ENCODE results near the gene TIMM10B.

The TIMM10B gene

DNA sequence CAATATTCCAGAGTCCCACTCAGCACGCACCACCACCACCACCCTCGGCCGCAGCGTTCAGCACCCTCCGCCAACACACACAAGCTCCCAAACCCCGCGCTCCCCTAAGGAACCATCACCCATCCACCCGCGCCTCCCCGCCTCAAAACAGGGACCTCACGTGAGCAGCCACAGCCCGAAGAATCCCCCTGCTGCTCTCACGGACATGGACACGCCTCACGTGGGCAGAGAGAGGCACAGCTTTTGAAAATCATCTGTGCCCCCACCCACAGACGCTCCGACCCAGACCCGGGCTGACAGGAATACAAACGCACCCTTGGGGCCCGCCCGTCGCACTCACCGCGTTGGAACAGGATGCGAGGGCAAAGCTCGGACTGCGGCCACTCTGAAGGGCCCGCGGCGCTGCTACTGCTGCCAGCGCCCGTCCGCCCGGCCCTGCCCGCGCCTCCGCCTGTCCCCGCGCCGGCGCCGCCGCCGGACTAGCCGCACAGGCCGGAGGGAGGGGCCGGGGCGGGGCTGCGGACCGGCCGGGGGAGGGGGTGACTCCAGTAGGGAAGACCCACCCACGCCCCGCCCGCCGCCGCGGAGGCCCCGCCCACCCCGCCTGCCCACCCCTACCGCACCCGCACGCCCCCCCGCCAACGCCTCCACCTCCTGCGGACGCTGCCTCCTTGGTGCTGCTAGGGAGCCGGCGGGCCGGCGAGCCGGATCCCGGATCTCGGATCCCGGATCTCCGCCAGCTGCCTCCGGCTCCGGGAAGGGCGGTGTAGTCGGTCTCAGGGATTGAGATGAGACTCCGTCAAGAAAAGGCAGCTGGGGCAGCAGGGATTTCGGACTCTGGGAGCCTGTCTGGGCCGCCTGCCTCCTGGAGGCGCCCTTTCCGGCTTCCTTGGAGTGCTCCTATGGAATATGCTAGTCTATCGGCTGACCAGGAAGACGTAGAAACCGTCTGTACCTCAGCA lies 7.6 kb upstream of the TIMM10B start, which contains the start of gene TRIM3:
TRIM3 (minus strand) TSS at position 491 of the 962 bp plus-strand sequence. CDS start 8,246 bp downstream, outside the sequence.
- peak; percentile 23 to 62 for DNase-seq

- no peak for DNase-seq
Observed at GRCh38 chr11:6474413-6474792, 6.9 kb upstream of the TIMM10B start.

DNA sequence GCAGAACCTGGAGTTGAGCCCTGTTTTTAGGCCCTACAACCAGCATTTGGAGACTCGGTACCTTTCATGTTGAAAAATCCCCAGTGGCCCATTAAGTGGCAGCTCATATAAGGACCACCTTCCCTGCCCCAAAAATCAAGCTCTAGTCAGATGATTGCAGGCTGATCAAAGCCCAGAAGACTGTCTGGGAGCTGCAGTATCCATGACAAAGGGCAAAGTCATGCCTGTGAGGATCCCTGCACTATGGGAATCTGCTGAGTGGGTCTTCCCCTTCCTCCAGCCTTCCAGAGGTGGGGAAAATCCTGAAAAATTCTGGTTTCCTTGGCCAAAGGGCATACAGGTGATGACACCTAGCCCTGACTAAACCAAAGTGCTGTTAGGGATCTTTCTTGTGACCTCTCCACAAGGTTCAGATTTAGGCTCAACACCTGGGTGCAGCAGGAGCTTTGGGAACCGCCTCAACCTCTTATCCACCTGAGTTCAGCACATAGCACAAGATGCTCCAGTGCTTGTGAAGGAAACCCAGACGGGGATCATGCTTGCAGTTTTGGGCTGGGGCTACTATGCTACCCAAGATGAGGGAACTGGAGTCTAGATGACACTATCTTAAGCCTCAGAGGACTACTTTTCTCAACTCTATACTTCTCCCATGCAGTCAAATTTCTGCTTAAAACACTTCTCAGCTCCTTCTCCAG lies 6.3 kb upstream of the TIMM10B start:
- DNase-seq: no peak

DNA sequence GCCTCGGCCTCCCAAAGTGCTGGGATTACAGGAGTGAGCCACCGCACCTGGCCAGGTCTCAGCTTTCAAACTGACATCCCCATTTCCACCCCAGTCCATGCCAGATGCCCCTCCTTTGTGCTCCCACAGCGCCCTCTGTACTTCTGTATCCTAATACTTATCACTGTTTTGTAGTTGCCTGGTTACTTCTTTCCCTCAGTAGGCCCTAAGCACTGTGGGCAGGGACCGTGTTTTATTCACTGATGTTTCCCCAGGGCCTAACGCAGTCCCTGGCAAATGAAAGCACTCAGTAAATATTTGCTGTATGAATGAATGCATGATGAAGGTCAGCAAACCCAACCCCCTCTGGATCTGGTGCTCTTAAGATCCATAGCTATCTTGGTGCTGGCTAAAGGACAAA lies 5.4 kb upstream of the TIMM10B start:
- peak; percentile 7 to 29 for DNase-seq

DNA sequence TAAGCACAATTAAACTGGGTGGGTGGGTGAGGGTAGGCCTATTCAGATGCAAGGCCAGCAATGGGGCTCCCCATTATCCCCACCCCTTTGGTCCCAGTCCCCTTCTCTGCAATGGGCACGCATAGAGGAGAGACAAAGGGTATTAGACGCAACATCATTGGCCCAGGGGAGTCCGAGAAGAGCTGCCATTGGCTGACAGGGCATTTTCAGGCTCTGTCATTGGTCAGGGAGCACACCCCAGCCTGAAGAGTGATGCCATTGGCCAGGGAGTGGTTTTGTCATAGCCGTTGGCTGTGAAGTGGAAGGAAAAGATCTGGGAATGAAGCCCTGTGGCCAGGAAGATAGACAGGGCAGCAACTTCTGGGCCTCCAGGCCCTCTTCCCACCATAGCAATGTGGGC lies 4.7 kb upstream of the TIMM10B start:
- no peak for DNase-seq

GRCh38 chr11:6480299-6480914 lies 894 bp upstream of the TIMM10B start:
- DNase-seq: no peak

- no peak for DNase-seq
Observed at GRCh38 chr11:6481924-6482275, 599 bp downstream of the TIMM10B start.

DNA sequence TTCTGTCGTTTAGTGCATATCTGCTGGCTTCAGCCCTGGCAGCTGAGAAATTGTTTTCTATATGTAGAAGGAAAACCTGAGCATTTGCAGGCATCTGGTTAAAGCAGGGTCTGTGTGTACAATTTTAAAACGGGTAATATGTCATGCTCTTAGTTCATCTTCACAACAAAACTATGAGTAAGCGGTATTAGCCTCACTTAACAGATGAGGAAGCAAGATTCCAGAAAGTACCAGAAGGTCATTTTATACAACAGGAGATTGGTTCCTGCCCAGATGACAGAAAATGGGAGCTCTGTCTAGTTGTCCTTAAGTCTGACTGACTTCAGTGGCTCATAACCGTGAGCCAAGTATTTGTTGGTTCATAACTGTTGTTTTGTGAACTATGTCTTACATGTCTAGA lies 1.1 kb downstream of the TIMM10B start:
- DNase-seq: no peak

GRCh38 chr11:6483015-6483414 lies 1.7 kb downstream of the TIMM10B start:
- no peak for DNase-seq

DNA sequence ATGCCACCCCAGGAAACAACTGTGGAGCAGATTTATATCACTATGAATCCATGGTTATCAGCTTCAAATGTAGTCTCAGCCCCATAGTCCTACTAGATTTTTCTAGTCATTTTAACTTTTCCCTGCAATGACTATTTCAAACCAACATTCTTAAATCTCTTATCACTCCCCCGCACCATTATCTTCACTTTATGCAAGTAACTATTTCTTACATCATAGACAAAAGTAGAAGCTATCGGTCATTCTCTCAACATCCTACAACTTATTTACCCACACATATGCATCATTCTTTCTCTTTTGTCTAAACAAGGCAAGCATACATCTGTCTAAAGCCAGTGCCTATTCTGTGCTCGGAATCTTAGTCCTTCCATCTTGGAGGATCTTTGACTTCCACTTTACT lies 4.4 kb downstream of the TIMM10B start:
- DNase-seq: no peak

DNA sequence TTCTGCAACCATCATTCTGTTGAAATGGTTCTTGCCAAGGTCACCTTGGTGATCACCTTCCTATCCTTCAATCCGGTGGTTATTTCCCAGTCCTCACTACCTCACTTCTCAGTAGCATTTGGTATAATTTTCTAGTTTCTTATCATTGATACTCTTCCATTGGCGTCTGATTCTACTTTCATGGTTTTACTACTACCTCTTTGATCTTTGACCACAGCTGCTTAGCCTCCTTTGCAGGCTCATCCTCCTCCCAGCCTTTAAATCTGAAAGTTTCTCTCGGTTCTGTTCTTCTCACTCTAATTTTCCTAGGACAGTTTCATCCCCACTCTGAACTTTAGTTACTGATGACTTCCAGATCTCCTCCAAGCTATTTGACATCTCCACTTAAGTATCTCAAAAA lies 5.0 kb downstream of the TIMM10B start:
- no peak for DNase-seq

GRCh38 chr11:6486938-6487337 lies 5.6 kb downstream of the TIMM10B start:
- DNase-seq: no peak

DNA sequence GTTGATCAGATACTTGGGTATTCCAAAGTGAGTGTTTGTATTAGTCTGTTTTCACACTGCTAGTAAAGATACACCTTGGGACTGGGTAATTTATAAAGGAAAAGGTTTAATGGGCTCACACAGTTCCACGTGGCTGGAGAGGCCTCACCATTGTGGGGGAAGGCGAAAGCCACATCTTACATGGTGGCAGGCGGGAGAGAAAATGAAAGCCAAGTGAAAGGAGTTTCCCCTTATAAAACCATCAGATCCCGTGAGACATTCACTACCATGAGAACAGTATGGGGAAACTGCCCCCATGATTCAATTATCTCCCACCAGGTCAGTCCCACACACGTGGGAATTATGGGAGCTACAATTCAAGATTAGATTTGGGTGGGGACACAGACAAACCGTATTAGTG lies 7.0 kb downstream of the TIMM10B start:
- no peak for DNase-seq

DNA sequence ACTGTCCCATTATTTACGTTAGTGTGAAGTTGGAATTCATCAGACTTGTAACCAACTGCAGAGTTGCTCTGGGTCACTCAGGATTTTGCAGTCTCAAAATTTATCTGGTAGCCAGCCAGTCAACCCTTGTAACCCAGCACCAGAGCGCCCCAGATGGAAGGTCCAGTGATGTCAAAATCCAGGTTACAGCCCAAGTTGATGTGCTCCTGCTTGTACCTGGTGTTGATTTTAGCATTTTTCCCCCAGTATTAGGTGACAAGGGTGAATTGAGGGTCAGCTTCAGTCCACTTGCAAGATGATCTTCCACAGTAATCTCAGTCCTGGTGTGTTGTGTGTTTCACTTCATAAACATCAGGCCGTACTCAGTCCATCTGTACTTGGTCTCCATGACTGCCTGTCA lies 7.5 kb downstream of the TIMM10B start:
- DNase-seq: no peak

GRCh38 chr11:6489306-6489705 lies 8.0 kb downstream of the TIMM10B start:
- no peak for DNase-seq

GRCh38 chr11:6497069-6497839 lies 16.0 kb downstream of the TIMM10B start, which contains the start of gene DNHD1:
Gene DNHD1 (plus strand): TSS chr11:6497280. CDS start chr11:6498216, 936 bp downstream.
- no peak for DNase-seq

DNA sequence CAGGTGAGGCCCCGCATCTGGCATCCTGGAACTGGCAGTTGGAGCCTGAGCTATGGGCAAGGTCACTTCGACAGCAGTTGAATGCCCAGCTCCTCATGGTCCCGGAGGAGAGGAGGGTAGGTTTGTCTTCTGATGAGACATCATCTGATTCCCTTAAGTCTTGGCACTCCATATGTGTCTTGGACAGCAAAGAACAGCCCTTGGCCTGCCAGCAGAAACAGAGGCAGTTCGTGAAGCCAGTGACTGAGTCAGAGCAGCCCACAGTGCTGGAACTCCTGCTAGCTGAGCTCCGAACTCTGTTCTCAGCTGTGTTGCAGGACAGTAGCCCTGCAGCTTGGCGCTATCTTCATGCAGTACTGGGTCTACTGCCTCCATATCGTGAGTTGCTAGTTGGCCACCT lies 16.8 kb downstream of the TIMM10B start:
- no peak for DNase-seq

DNA sequence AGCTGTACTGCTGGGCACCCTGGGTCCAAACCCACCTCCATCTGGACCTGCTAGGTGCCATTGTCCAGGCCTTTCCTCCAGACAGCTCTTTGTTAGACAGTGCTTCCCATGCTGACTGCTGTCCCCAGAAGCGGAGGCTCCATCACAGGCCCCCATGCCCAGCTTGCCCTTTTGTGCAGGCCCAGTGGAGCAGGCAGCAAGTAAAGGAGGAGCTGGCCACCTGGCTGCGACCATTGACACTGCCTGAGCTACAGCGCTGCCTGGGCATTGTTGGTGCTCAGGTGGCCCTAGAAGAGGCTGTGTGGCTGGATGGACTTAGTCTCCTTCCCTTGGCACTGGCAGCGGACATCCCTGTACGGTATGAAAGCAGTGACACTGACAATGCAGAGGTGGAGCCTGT lies 17.2 kb downstream of the TIMM10B start:
- DNase-seq: no peak

- DNase-seq: no peak
Observed at GRCh38 chr11:6502382-6502781, 21.1 kb downstream of the TIMM10B start.

DNA sequence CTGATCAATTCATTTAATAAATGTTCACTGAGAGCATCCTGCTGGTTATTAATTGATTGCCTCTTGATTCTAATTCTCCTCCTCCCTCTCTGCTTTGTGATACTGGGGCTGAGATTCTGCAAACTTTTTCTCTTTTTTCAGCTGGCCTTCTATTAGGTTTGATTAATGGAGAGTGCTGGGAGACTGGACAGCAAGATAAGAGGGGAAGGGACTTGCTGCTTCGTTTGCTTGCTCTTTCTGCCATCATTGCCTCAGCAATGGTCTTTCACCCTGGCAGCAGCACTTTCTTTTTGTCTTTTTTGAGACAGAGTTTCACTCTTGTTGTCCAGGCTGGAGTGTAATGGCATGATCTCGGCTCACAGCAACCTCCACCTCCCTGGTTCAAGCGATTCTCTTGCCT lies 22.9 kb downstream of the TIMM10B start:
- no peak for DNase-seq

GRCh38 chr11:6505577-6506240 lies 24.4 kb downstream of the TIMM10B start:
- DNase-seq: peak; percentile 1

DNA sequence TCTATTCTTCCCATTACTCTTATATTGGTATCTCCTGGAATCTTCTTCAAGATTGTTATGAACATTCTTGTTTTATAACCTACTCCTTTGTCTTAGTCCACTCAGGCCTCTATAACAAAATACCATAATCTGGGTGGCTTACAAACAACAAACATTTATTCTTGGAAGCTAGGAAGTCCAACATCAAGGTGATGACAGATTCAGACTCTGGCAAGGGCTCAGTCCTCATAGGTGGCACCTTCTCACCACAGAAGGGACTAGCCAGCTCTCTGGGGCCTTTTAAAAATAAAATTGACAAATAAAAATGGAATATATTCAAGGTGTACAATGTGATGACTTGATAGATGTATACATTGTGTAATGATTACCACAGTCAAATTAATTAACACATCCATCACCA lies 35.6 kb downstream of the TIMM10B start:
- no peak for DNase-seq
